Fibroblast of pulmonary artery (primary cell): ENCODE results near the gene NACC1.
A peak's percentile ranks its signal among the peaks of the same experiment; 100 is the strongest.

ENCODE experiments used
- DNase-seq: peaks from one replicate; pipeline ENCODE4 v3.0.0-alpha.2; 2010; ENCODE audit warnings: low read depth
- H3K4me3 ChIP-seq: replicated peaks from 2 replicates; pipeline ENCODE4 v1.5.1; 2011; ENCODE audit warnings: low read depth, mild to moderate bottlenecking, control low read depth, low read length, moderate library complexity
- CTCF ChIP-seq: IDR thresholded peaks from 2 replicates; pipeline ENCODE4 v1.5.1; 2011; ENCODE audit warnings: mild to moderate bottlenecking, control low read depth, low read length, inconsistent platforms; ENCODE audit errors: missing control alignments

The NACC1 gene

GRCh38 chr19:13150187-13150930 is 32.3 kb downstream of the NACC1 start, which contains the start of the genes IER2 and STX10:
Gene IER2, plus strand, starts transcription at chr19:13150411. Its CDS starts 2,776 bp downstream, at chr19:13153187.
Gene STX10, minus strand, starts transcription at chr19:13150375. Its CDS starts 202 bp downstream, at chr19:13150173.
- DNase-seq = peak; percentile 96
- peak; percentile 51 for TF ChIP-seq CTCF
- peak within 1 kb of the TSS; percentile 99 for H3K4me3 ChIP-seq

GRCh38 chr19:13150931-13151604 is 33.0 kb downstream of the NACC1 start:
- TF ChIP-seq CTCF = no peak
- H3K4me3 ChIP-seq = peak overlapping the region; percentile 99
- DNase-seq = no peak

- peak overlapping the region; percentile 99 for H3K4me3 ChIP-seq
- DNase-seq = peak; percentile 98
- peak; percentile 12 for TF ChIP-seq CTCF
Measured at GRCh38 chr19:13151605-13152355, 33.7 kb downstream of the NACC1 start.

GRCh38 chr19:13152356-13152973 is 34.4 kb downstream of the NACC1 start:
- peak overlapping the region; percentile 65 for H3K4me3 ChIP-seq
- no peak for TF ChIP-seq CTCF
- no peak for DNase-seq

GRCh38 chr19:13152974-13153568 is 35.0 kb downstream of the NACC1 start:
- peak overlapping the region; percentile 65 for H3K4me3 ChIP-seq
- peak; percentile 97 for DNase-seq
- no peak for TF ChIP-seq CTCF

GRCh38 chr19:13153569-13154240 is 35.6 kb downstream of the NACC1 start:
- peak; percentile 49 for DNase-seq
- no peak for TF ChIP-seq CTCF
- peak overlapping the region; percentile 65 for H3K4me3 ChIP-seq
